Small intestine (tissue), 7 donors: ENCODE data around the gene NID1. TPM values are rescaled to one million over a fixed set of nuclear protein-coding genes. Genes with fewer than 3 reads are reported as not detected.

ENCODE experiments used
- DNase-seq, 2 donors: peaks; one replicate each; pipeline versions ENCODE4 v3.0.0 to v3.0.0-alpha.2; 2013
- FAIRE-seq: peaks from 2 replicates; lab custom pipeline; 2012; peaks lifted over from hg19 to GRCh38; lab: Jason Lieb, UNC
- H3K27ac ChIP-seq, 3 donors: one replicate each; pipeline ENCODE4 v1.5.1; 2013; ENCODE audit warnings: low read length in 2 of 3, mild to moderate bottlenecking in 2 of 3, control low read depth in 1 of 3, inconsistent platforms in 1 of 3, low read depth in 1 of 3, moderate library complexity in 1 of 3
- H3K27me3 ChIP-seq, 3 donors: one replicate each; pipeline ENCODE4 v1.6.1; 2013; ENCODE audit warnings: low read length in 3 of 3, inconsistent platforms in 1 of 3; ENCODE audit not compliant: control insufficient read depth in 3 of 3, insufficient read depth in 3 of 3
- H3K36me3 ChIP-seq, 3 donors: one replicate each; pipeline ENCODE4 v1.6.1; 2013; ENCODE audit warnings: low read length in 3 of 3, inconsistent platforms in 1 of 3, low read depth in 1 of 3, mild to moderate bottlenecking in 1 of 3, moderate library complexity in 1 of 3; ENCODE audit not compliant: control insufficient read depth in 3 of 3, insufficient read depth in 2 of 3
- H3K4me1 ChIP-seq, 3 donors: one replicate each; pipeline ENCODE4 v1.6.1; 2013; ENCODE audit warnings: low read length in 2 of 3, inconsistent platforms in 1 of 3, low read depth in 1 of 3, mild to moderate bottlenecking in 1 of 3, moderate library complexity in 1 of 3; ENCODE audit not compliant: control insufficient read depth in 3 of 3, insufficient read depth in 2 of 3
- H3K4me3 ChIP-seq, 3 donors: one replicate each; pipeline ENCODE4 v1.5.1; 2013; ENCODE audit warnings: low read length in 3 of 3, control low read depth in 1 of 3, inconsistent platforms in 1 of 3, low read depth in 1 of 3, mild to moderate bottlenecking in 1 of 3, moderate library complexity in 1 of 3
- H3K9me3 ChIP-seq, 2 donors: one replicate each; pipeline ENCODE4 v1.6.1; 2013; ENCODE audit warnings: low read depth in 1 of 2, low read length in 1 of 2; ENCODE audit not compliant: control insufficient read depth in 2 of 2, insufficient read depth in 1 of 2
- WGBS, 3 donors: extraction: QIAGEN DNeasy Blood & Tissue Kit; methylation state at CpG; one replicate each; pipeline ENCODE4 v1.1.7; 2013; 5-methylcytosine and 5-hydroxymethylcytosine counted together
- polyA plus RNA-seq, 4 donors: library from polyadenylated mRNA; stranded (reverse) in 3 of 4; unstranded in 1 of 4; fragments of 200-250 nt in 3 of 4; fragments of 120-200 nt in 1 of 4; gene quantifications; one replicate each; pipeline versions ENCODE4 v1.2.1 to v1.2.3, GENCODE V29; 2013
- donor health status: healthy with polysubstance abuse.
- donor health status: control.
- donor health status: control.
- donor health status: Bipolar disorder and iron deficiency.
- donor health status: healthy.

NID1 gene
- polyA plus RNA-seq, 4 donors = 0.67 to 62.0 (median 19.9) TPM

GRCh38 chr1:236024641-236025040, 40.2 kb downstream of the NID1 start:
- no peak for DNase-seq
- 95 to 97% (median 95%) methylated on average over 7 of the region's 7 CpGs for WGBS, 3 donors
- H3K9me3 ChIP-seq = no peaks in the 10 kb centered on the region
- no peak overlapping the region for H3K27ac ChIP-seq
- H3K4me1 ChIP-seq = no peaks in the 10 kb centered on the region
- H3K36me3 ChIP-seq = peaks cover 0 to 22% (median 0%) of the 10 kb centered on the region in 3 donors
- H3K27me3 ChIP-seq = no peaks in the 10 kb centered on the region
- FAIRE-seq = no peak
- no peak overlapping the region for H3K4me3 ChIP-seq

GRCh38 chr1:236023926-236024565, 40.8 kb downstream of the NID1 start:
- DNase-seq (no peak), FAIRE-seq (no peak)
- Histone ChIP-seq H3K36me3 (peaks cover 0 to 18% (median 0%) of the 10 kb centered on the region in 3 donors), H3K4me1 (no peaks in the 10 kb centered on the region), H3K27me3 (no peaks in the 10 kb centered on the region), H3K27ac (no peak overlapping the region), H3K9me3 (no peaks in the 10 kb centered on the region), H3K4me3 (no peak overlapping the region)
- WGBS, 3 donors = 87 to 91% (median 89%) methylated on average over 15 of the region's 15 CpGs

DNA sequence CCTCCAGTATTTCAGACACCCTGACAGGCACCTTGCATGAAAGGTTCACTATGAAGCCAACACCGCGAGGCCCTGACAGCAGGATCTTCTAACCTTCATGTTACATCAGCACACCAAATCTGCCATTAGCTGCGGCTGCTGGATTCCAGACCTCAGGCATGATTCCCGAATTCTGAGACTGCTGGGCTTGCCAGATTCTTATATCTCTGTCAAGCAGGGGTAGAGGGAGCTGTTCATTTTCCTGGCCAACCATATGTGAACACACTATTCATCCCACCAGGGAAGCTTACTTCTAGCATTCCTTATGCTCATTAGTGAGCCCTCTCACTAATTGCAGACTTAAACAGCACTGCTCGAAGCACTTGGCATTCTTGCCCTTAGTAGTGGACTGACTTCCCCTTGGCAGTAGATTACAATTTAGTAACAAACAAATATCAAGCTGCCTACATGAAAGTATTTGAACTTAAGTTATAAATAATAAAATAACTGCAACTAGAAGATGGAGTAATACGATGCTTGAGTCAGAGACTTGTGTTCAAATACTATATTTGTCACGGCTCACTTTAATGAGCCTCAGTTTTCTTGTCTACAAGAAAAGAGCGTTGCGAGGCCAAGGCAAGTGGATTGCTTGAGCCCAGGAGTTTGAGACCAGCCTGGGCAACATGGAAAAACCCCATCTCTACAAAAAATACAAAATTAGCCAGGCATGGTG, 43.3 kb downstream of the NID1 start:
- peaks cover 0 to 15% (median 0%) of the 10 kb centered on the region in 3 donors for H3K36me3 ChIP-seq
- H3K4me3 ChIP-seq = no peak overlapping the region
- H3K27me3 ChIP-seq = no peaks in the 10 kb centered on the region
- 63 to 90% (median 85%) methylated on average over 9 of the region's 9 CpGs for WGBS, 3 donors
- H3K4me1 ChIP-seq = no peaks in the 10 kb centered on the region
- DNase-seq (no peak), FAIRE-seq (no peak)
- H3K9me3 ChIP-seq = no peaks in the 10 kb centered on the region
- peak overlapping the region in 1 of 3 donors; percentile 52 for H3K27ac ChIP-seq

DNA sequence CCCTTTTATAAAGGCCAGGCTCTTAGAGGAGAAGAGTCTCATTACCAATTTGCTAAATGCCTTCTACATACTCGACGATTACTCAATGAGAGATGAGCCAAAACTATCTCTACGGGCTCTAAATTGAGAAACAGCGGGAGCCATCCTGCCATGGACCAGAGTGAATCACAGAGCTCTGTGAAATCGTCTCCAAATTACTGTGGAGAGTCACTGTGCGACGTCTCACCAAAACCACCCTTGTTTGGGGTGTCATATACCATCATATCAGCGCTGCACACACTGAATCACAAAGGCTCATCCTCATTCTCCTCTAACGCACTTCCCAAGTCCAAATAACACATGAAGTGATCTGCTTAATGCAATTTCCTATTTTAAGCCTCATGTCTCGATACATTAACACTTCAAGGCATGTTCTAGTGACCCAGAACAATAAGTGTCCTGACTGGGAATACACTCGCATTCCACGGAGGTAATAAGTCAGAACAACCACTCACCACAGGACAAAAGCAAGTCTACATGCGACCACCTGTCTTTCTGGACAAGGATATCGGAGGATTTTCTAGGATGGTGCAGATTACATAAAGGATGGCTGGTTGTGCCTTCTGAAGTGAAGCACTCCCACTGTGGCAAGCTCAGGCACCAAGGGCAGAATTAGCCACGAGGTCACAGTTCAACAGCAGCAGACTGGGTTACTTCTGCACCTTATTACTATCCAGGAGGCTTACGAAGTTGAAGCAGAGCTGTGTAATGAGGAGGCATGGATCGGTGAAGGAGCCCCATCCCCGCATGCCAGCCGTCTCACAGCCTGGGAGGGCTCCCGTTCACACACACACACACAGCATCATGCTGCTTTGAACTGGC, 44.3 kb downstream of the NID1 start:
- Histone ChIP-seq H3K9me3 (no peaks in the 10 kb centered on the region), H3K4me3 (no peak overlapping the region), H3K4me1 (peaks cover 0 to 4% (median 0%) of the 10 kb centered on the region in 3 donors), H3K27ac (peak overlapping the region in 1 of 3 donors; percentile 52), H3K36me3 (peaks cover 0 to 11% (median 0%) of the 10 kb centered on the region in 3 donors), H3K27me3 (no peaks in the 10 kb centered on the region)
- no peak for DNase-seq
- 82 to 86% (median 85%) methylated on average over 20 of the region's 20 CpGs for WGBS, 3 donors
- FAIRE-seq = no peak

DNA sequence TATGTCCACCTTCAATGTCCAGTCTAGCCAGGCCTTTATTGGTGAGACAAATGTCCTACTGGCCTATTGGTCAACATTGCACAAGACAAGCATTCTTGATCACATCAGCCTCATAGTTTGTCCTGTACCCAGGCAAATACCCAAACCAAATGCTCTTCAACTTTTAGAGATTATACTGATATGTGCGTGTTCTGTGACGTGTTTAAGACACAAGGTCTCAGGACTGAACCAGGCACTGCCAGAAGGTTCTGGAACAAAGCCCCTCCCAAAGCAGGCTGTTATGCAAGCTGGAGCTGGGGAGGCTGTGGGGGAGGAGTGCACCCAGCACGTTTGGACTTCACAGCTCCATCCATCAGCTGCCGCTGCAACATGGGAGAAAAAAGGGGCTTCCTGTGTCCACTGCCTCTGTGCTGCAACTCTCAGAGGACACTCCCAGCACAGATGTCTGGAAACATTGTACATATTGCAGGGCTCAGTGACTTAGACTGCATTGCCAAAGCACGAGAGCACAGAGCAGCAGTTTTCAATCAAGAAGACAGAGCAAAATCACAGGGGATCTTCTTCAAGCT, 45.9 kb downstream of the NID1 start:
- Histone ChIP-seq H3K27me3 (no peaks in the 10 kb centered on the region), H3K36me3 (peaks cover 0 to 8% (median 0%) of the 10 kb centered on the region in 3 donors), H3K4me3 (no peak overlapping the region), H3K9me3 (no peaks in the 10 kb centered on the region), H3K4me1 (peaks cover 0 to 4% (median 0%) of the 10 kb centered on the region in 3 donors), H3K27ac (peak overlapping the region in 2 of 3 donors; percentile 56 to 82)
- FAIRE-seq (no peak), DNase-seq (peak in 1 of 2 donors; percentile 36)
- 62 to 74% (median 66%) methylated on average over 5 of the region's 5 CpGs for WGBS, 3 donors

- FAIRE-seq = no peak
- H3K4me1 ChIP-seq = peaks cover 0 to 4% (median 0%) of the 10 kb centered on the region in 3 donors
- H3K36me3 ChIP-seq = peaks cover 0 to 10% (median 0%) of the 10 kb centered on the region in 3 donors
- DNase-seq = peak in 1 of 2 donors; percentile 46
- peak overlapping the region in 1 of 3 donors; percentile 5 for H3K27ac ChIP-seq
- H3K9me3 ChIP-seq = no peaks in the 10 kb centered on the region
- no peak overlapping the region for H3K4me3 ChIP-seq
- 83 to 93% (median 85%) methylated on average over 5 of the region's 5 CpGs for WGBS, 3 donors
- no peaks in the 10 kb centered on the region for H3K27me3 ChIP-seq
These were observed 48.0 kb downstream of the NID1 start for GRCh38 chr1:236016782-236017400.

GRCh38 chr1:236016083-236016482, 48.8 kb downstream of the NID1 start:
- 61 to 77% (median 74%) methylated on average over 3 of the region's 3 CpGs for WGBS, 3 donors
- FAIRE-seq = no peak
- Histone ChIP-seq H3K27me3 (no peaks in the 10 kb centered on the region), H3K4me1 (peaks cover 0 to 4% (median 0%) of the 10 kb centered on the region in 3 donors), H3K9me3 (no peaks in the 10 kb centered on the region), H3K4me3 (no peak overlapping the region), H3K27ac (peak overlapping the region in 1 of 3 donors; percentile 72), H3K36me3 (peaks cover 0 to 13% (median 3%) of the 10 kb centered on the region in 3 donors)
- no peak for DNase-seq
